Neural cell (in vitro differentiated cells): ENCODE data around the gene PCDH15.

ENCODE experiments used
- CTCF ChIP-seq: fragments of 450-650 bp; IDR thresholded peaks from 2 replicates; pipeline ENCODE4 v1.5.1; 2014; ENCODE audit warnings: antibody characterized with exemption, mild to moderate bottlenecking, moderate library complexity; ENCODE audit not compliant: poor library complexity, severe bottlenecking
- EP300 ChIP-seq: fragments of 450-650 bp; conservative IDR thresholded peaks from 2 replicates; pipeline ENCODE4 v1.6.1; 2014; ENCODE audit warnings: antibody characterized with exemption, mild to moderate bottlenecking, moderate library complexity; ENCODE audit not compliant: poor library complexity, severe bottlenecking
- EZH2 ChIP-seq: fragments of 200-600, 300-800 bp; shearing (Covaris generic), sonication (generic); IDR thresholded peaks from 2 replicates; pipeline ENCODE4 v1.6.1; 2014; ENCODE audit warnings: antibody characterized with exemption, low read length, borderline replicate concordance, mild to moderate bottlenecking; ENCODE audit not compliant: insufficient read depth, poor library complexity, severe bottlenecking
- MXI1 ChIP-seq: fragments of 450-650 bp; conservative IDR thresholded peaks from 2 replicates; pipeline ENCODE4 v1.6.1; 2014; ENCODE audit warnings: antibody characterized with exemption, mild to moderate bottlenecking; ENCODE audit not compliant: poor library complexity, severe bottlenecking
- POLR2AphosphoS5 ChIP-seq: IDR thresholded peaks from 2 replicates; pipeline ENCODE4 v1.6.1; 2012
- RAD21 ChIP-seq: fragments of 450-650 bp; conservative IDR thresholded peaks from 2 replicates; pipeline ENCODE4 v1.6.1; 2014; ENCODE audit warnings: antibody characterized with exemption, mild to moderate bottlenecking, moderate library complexity
- REST ChIP-seq: IDR thresholded peaks from 2 replicates; pipeline ENCODE4 v1.6.1; 2012; ENCODE audit warnings: borderline replicate concordance
- SMC3 ChIP-seq: fragments of 450-650 bp; conservative IDR thresholded peaks from 2 replicates; pipeline ENCODE4 v1.6.1; 2014; ENCODE audit warnings: antibody characterized with exemption, mild to moderate bottlenecking, moderate library complexity; ENCODE audit not compliant: poor library complexity
- TAF1 ChIP-seq: IDR thresholded peaks from 2 replicates; pipeline ENCODE4 v1.6.1; 2012; ENCODE audit warnings: low read depth

GRCh38 chr10:53836638-53837037, 964.4 kb downstream of the PCDH15 start:
- TF ChIP-seq REST (no peak), CTCF (no peak), EZH2 (no peak), MXI1 (no peak), POLR2AphosphoS5 (no peak), EP300 (no peak), RAD21 (no peak), TAF1 (no peak), SMC3 (no peak)
